Measurements from ENCODE around the gene GABRR3.

Gene GABRR3

DNA sequence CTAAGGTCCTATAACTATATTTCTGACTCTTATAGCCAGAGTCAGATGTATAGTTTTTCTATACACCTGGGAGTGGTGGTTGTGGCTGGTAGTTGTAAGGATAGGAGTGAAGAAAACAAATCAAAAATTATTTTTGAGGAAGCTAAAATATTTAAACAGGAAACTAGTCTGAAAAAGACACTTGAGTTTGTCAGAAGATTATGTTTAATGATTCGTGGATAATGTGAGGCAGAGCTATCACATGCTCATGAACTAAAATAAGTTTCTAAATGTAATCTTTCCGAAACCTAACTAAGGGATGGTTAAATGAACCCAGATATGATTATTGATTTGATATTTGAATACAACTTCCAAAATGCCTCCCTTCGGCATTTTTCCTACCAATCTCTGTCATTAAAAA is 30.4 kb downstream of the GABRR3 start:
- no peaks in the 10 kb centered on the region for H3K9me2 ChIP-seq (replicated peaks; ENCODE audit: control insufficient read depth, low read length)
- TF ChIP-seq EZH2phosphoT487 (IDR thresholded peaks at IDR 0.05; ENCODE audit: borderline replicate concordance, low read length): no peak
- no peaks in the 10 kb centered on the region for H3K79me2 ChIP-seq (ENCODE audit: control insufficient read depth, low read length)
- H3K9me3 ChIP-seq (ENCODE audit: control insufficient read depth, insufficient read depth, low read length): no peaks in the 10 kb centered on the region
- H3K4me2 ChIP-seq (ENCODE audit: low read length): 0 out of 2 replicates have a peak overlapping the region, but pooled peaks have one; percentile 2
- peaks cover 36% of the 10 kb centered on the region for H3K4me1 ChIP-seq (ENCODE audit: control insufficient read depth, low read length)
- no peak overlapping the region for H3K4me3 ChIP-seq (ENCODE audit: low read length)
- H3F3A ChIP-seq (ENCODE audit: control insufficient read depth, insufficient read depth): no peaks in the 10 kb centered on the region
- H4K20me1 ChIP-seq (ENCODE audit: control insufficient read depth, insufficient read depth, low read depth, low read length): no peaks in the 10 kb centered on the region
- H3K36me3 ChIP-seq (ENCODE audit: control insufficient read depth, low read length): no peaks in the 10 kb centered on the region
- H3K27ac ChIP-seq (ENCODE audit: low read depth, low read length): no peak overlapping the region
- H3K27me3 ChIP-seq (ENCODE audit: control insufficient read depth, low read length): no peaks in the 10 kb centered on the region

DNA sequence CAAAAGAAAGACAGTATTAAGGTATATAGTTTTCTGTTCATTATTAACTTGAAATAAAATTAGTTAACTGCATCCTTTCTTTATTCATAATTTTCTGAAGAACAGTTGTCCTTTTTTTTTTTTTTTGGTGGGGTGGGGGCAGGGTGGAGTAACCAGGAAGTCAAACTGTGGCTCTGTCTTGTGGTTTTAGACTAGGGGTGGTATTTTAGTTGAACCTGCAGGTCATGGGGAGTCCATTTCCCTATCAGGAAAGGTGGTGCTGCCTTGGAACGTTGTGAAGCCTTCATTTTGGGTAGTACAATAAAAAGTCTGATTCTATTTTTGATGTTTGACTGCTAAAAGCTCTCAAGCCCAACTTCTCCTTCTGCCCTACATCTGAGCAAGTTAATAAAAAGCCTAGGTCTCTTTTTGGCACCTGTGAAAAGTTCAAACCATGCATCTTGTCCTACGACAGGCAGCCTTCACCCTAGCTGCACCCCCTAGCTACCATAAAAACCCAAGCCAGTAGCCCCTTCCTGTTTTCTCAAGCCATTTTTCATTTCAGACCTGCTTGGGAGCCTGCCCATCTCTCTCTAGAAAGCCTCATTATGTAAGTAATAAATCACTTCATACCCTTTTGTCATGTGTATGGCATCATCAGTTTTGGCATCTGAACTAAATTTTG is 31.7 kb downstream of the GABRR3 start:
- Histone ChIP-seq H3K27me3 (ENCODE audit: control insufficient read depth, low read length) (no peaks in the 10 kb centered on the region), H3K9me3 (ENCODE audit: control insufficient read depth, insufficient read depth, low read length) (no peaks in the 10 kb centered on the region), H3F3A (ENCODE audit: control insufficient read depth, insufficient read depth) (no peaks in the 10 kb centered on the region), H3K79me2 (ENCODE audit: control insufficient read depth, low read length) (no peaks in the 10 kb centered on the region), H3K4me2 (ENCODE audit: low read length) (peak overlapping the region; percentile 38; the same call in 1 of the 2 replicates), H3K36me3 (ENCODE audit: control insufficient read depth, low read length) (no peaks in the 10 kb centered on the region), H3K4me1 (ENCODE audit: control insufficient read depth, low read length) (peaks cover 24% of the 10 kb centered on the region), H3K9me2 (replicated peaks; ENCODE audit: control insufficient read depth, low read length) (no peaks in the 10 kb centered on the region), H4K20me1 (ENCODE audit: control insufficient read depth, insufficient read depth, low read depth, low read length) (no peaks in the 10 kb centered on the region), H3K27ac (ENCODE audit: low read depth, low read length) (no peak overlapping the region), H3K4me3 (ENCODE audit: low read length) (peak overlapping the region; percentile 19)
- TF ChIP-seq, protein P1, sequence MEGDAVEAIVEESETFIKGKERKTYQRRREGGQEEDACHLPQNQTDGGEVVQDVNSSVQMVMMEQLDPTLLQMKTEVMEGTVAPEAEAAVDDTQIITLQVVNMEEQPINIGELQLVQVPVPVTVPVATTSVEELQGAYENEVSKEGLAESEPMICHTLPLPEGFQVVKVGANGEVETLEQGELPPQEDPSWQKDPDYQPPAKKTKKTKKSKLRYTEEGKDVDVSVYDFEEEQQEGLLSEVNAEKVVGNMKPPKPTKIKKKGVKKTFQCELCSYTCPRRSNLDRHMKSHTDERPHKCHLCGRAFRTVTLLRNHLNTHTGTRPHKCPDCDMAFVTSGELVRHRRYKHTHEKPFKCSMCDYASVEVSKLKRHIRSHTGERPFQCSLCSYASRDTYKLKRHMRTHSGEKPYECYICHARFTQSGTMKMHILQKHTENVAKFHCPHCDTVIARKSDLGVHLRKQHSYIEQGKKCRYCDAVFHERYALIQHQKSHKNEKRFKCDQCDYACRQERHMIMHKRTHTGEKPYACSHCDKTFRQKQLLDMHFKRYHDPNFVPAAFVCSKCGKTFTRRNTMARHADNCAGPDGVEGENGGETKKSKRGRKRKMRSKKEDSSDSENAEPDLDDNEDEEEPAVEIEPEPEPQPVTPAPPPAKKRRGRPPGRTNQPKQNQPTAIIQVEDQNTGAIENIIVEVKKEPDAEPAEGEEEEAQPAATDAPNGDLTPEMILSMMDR (IDR thresholded peaks at IDR 0.05; ENCODE audit: low read depth, low read length, poor library complexity, severe bottlenecking): no peak
- no peak for TF ChIP-seq EZH2phosphoT487 (IDR thresholded peaks at IDR 0.05; ENCODE audit: borderline replicate concordance, low read length)

DNA sequence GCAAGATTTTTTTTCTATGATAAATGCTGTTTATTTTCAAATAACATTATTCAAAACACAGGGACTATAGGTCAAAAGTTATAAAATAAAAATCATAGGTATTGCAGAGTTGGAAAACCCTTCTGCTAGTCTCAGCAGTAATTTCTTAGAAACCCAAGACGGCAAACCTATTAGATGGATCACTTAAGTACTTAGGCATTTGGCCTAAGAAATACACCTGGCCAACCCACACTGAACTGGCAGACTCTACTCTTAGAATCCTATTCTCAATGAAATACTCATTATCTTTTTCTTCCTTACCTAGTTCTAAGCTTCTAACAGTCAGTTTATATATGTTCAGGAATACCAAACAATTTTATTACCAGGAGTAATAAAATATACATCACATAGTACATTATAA is 32.4 kb downstream of the GABRR3 start:
- H3K4me3 ChIP-seq (ENCODE audit: low read length): no peak overlapping the region
- H3K9me3 ChIP-seq (ENCODE audit: control insufficient read depth, insufficient read depth, low read length): no peaks in the 10 kb centered on the region
- TF ChIP-seq, protein P1 (IDR thresholded peaks at IDR 0.05; ENCODE audit: low read depth, low read length, poor library complexity, severe bottlenecking): no peak
- TF ChIP-seq EZH2phosphoT487 (IDR thresholded peaks at IDR 0.05; ENCODE audit: borderline replicate concordance, low read length): no peak
- H4K20me1 ChIP-seq (ENCODE audit: control insufficient read depth, insufficient read depth, low read depth, low read length): no peaks in the 10 kb centered on the region
- no peak overlapping the region for H3K27ac ChIP-seq (ENCODE audit: low read depth, low read length)
- H3K79me2 ChIP-seq (ENCODE audit: control insufficient read depth, low read length): no peaks in the 10 kb centered on the region
- H3F3A ChIP-seq (ENCODE audit: control insufficient read depth, insufficient read depth): no peaks in the 10 kb centered on the region
- no peaks in the 10 kb centered on the region for H3K27me3 ChIP-seq (ENCODE audit: control insufficient read depth, low read length)
- peaks cover 20% of the 10 kb centered on the region for H3K4me1 ChIP-seq (ENCODE audit: control insufficient read depth, low read length)
- no peaks in the 10 kb centered on the region for H3K36me3 ChIP-seq (ENCODE audit: control insufficient read depth, low read length)
- no peaks in the 10 kb centered on the region for H3K9me2 ChIP-seq (replicated peaks; ENCODE audit: control insufficient read depth, low read length)
- no peak overlapping the region for H3K4me2 ChIP-seq (ENCODE audit: low read length)

DNA sequence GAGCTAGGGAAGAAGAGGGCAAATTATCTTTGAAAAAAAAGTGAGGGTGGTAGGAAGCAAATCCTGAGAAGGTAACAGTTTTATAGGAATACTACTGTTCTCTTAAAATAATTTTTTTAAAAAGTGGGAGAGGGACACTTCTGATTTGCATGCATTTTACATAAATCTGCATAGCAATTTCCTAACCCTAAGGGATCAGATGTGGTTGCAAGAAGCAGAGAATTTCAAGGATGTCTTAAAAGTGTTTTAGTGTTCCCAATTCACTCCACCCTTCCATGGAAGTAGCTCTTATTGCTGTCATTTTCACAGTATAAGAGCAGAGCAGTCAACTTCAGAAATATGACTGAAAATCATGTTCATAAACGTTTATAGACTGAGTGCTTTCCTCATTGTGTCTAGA is 35.1 kb downstream of the GABRR3 start:
- TF ChIP-seq, protein P1 (IDR thresholded peaks at IDR 0.05; ENCODE audit: low read depth, low read length, poor library complexity, severe bottlenecking): no peak
- no peak for TF ChIP-seq EZH2phosphoT487 (IDR thresholded peaks at IDR 0.05; ENCODE audit: borderline replicate concordance, low read length)
- Histone ChIP-seq H3K4me1 (ENCODE audit: control insufficient read depth, low read length) (peaks cover 19% of the 10 kb centered on the region), H3K4me3 (ENCODE audit: low read length) (no peak overlapping the region), H3F3A (ENCODE audit: control insufficient read depth, insufficient read depth) (no peaks in the 10 kb centered on the region), H3K79me2 (ENCODE audit: control insufficient read depth, low read length) (no peaks in the 10 kb centered on the region), H3K27ac (ENCODE audit: low read depth, low read length) (no peak overlapping the region), H3K36me3 (ENCODE audit: control insufficient read depth, low read length) (no peaks in the 10 kb centered on the region), H3K4me2 (ENCODE audit: low read length) (no peak overlapping the region), H3K27me3 (ENCODE audit: control insufficient read depth, low read length) (no peaks in the 10 kb centered on the region), H3K9me2 (replicated peaks; ENCODE audit: control insufficient read depth, low read length) (no peaks in the 10 kb centered on the region), H3K9me3 (ENCODE audit: control insufficient read depth, insufficient read depth, low read length) (no peaks in the 10 kb centered on the region), H4K20me1 (ENCODE audit: control insufficient read depth, insufficient read depth, low read depth, low read length) (no peaks in the 10 kb centered on the region)
